GM21737 (cell line): ENCODE results near the gene TBC1D1.
A peak's percentile ranks its signal among the peaks of the same experiment; 100 is the strongest.
"Not testable (repeated sequence)": the region's sequence is repeated elsewhere in the genome, so short reads cannot be mapped to it uniquely, and the experiment has no call there.

Source experiments
- ATAC-seq: cut with Tn5 transposase; IDR thresholded peaks from one replicate; pipeline ENCODE4 v1.9.1; 2021; ENCODE audit warnings: mild to moderate bottlenecking, moderate library complexity; ENCODE audit not compliant: unreplicated experiment

The TBC1D1 gene

DNA sequence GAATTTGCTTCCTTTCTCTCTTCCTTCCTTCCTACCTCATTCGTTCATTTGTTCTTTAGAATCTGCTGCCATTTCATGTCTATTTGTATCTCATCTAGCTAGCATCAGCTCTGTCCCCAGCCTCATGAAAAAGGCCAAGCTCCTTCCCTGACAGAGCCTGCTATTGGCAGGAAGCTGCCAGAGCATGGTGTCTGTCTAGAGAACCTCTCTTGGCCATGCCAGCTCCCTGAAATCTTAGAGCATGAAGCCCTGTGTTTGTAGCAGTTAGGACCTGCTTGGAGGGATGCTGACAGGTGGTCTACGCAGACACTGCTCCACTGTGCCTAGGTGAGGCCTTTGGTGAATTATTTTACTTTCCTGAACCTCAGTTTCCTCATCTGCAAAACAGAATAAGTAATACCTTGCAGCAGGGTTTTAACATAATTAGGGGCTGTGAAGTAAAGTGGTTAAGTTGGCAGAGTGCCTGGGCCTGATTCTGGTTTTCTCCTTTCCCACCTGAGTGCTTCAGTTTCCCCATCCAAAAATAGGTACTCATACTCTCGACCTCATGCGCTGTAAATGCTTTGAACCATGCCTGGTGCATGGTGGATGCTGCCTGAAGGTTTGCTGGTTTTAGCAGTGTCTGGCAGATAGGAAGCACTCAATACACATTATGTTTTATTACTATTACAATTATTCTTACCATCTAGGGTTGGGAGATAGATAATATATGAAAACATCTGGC lies 74.0 kb downstream of the TBC1D1 start:
- ATAC-seq, result no peak

DNA sequence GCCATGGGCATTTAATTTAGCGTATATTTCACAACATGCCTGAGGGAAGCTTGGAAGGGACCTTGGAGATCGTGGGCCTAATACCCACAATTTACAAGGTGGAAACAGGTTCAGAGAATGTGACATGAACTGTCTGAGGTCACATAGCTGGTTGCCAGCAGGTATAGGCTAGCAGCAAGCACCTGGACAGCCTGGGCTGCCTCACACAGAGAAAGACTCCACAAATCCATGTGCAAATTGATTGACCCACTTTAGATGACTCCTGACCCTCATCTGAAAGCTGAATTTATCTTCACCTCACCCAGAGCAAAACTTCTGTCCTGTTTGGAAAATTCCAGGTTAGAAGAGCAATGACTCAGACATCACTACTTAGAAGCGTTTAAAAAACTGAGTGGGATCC lies 75.2 kb downstream of the TBC1D1 start:
- ATAC-seq, result no peak

DNA sequence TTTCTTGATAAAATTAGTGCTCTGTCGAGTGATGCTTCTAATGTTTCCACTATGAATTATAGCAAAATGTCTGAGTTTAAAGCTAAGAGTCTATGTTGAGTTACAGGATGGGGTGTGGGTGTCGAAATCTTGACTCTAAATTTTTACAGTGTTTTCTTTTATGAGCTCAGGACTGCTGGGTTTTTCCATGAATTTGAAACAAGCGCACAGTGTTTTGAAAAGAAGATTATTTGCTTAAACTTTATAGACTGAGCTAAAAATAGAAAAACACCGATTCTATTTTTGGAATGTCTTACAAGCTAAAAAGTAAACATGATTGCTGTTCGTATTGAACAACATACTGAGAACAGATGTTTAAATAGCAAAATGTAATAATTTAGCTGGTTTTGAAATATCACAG lies 76.9 kb downstream of the TBC1D1 start:
- no peak for ATAC-seq

DNA sequence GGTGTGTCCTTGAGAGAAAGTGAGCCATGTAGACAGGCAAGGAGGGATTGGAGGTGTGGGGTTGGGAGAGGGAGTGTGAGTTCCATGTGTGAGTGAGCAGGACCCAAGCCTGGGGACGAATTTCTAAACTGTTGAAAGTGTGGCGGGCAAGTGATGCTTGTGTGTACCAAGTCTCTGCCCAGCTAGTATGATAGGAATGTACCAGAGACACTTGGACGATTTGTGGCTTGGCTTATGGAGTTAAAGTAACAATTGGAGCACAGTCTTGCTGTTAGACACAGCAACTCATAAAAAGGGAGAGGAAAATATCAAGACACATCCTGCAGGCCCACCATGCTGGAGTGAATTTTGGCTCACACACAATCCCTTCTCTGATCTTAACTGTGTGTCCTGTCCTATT lies 77.9 kb downstream of the TBC1D1 start:
- ATAC-seq, result no peak

DNA sequence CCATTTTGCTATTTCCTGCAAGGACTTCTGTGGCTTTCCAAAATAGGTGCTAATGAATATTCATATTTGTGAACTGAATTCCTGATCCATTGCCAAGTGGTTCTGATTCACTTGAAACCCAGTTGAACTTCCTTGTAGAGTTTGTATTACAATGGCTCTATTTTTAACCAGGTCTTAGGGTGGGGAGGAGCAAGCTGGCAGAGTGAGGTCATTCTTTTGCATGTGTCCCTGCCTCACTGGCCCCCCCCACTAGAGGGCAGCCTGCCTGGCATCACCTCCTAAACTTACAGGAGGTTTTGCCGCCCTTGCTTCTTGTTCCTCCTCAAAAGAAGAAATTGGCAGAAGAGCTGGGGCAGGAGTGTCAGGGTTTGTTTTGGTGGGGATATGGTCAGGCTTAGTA lies 79.8 kb downstream of the TBC1D1 start:
- no peak for ATAC-seq

DNA sequence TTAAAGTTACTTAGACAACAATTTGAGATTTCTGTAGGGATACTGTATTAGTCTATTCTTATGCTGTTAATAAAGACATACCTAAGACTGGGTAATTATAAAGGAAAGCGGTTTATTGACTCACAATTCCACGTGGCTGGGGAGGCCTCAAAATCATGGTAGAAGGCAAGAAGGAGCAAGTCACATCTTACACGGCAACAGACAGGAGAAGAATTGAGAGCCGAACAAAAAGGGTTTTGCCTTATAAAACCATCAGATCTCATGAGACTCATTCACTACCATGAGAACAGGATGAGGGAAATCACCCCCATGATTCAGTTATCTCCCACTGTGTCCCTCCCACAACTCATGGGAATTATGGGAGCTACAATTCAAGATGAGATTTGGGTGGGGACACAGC lies 80.3 kb downstream of the TBC1D1 start:
- ATAC-seq, result no peak

DNA sequence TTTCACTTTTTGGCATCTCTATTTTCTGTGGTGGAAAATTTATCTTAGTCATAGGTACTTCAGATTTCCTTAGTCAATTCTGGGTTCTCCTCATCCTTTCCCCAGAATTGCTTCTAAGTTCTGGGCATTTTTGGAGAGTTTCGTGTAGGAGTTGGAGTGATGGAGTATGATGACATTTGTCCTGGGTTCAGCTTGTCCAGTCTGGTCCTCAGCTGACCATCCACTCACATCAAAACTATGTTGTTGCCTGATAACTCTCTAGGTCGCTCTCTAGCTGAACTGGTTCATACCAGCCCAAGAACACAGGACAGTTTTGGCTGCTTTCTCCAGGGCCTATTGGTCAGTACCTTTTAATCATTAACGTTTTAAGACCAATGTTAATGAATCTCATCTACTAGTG lies 82.6 kb downstream of the TBC1D1 start:
- no peak for ATAC-seq

DNA sequence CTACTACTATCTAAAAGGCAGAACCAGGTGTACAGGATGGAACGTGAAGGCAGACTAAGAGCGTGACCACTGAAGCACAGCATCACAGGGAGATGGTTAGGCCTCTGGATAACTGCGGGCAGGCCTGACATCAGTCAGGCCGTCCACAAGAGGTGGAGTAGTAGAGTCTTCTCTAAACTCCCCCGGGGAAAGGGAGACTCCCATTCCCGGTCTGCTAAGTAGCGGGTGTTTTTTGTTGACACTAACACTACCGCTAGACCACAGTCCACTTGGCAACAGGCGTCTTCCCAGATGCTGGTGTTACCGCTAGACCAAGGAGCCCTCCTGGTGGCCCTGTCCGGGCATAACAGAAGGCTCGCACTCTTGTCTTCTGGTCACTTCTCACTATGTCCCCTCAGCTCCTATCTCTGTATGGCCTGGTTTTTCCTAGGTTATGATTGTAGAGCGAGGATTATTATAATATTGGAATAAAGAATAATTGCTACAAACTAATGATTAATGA lies 84.5 kb downstream of the TBC1D1 start:
- not testable (repeated sequence) for ATAC-seq

DNA sequence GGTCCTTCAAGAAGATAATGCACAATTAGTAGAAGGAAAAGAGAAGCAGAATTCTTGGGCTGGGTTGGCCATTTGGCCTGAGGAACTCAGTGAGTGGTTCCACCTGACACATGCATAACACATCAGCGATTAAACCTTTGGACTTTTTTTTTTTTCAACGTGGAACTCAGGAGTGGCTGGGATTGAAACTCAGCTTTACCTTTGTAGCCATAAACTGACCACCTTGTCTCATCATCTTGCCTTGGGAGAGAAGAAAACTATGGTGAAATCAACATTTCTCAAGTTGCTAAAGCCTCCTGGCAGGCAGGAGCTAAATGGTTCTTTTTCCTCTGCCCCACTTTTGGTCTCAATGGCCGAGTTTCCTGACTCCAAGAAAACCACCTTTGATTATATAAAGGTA lies 85.6 kb downstream of the TBC1D1 start:
- ATAC-seq, result no peak

DNA sequence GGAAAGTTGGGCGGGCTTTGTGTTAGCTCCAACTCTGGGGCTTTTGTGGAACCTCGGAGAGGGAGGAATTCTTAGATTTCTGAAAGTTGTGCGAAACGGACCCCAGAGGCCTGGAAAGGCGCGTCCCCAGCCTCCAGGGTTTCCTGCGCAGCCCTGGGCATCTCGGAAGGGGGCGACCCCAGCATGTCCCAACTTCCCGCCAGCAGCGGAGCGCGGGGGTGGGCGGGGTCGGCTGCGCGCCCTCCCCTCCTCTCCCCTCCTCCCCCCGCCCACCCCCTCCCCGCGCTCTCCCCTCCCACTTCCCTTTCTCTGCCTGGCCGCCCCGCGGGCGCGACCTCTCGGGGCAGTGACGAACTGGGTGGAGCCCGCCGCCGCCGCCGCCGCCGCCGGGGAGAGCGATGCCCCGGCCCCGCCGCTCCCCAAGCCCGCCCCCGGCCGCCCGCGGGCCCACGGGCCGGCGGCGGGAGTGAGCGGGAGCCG lies 86.1 kb downstream of the TBC1D1 start:
- peak; percentile 81 for ATAC-seq

DNA sequence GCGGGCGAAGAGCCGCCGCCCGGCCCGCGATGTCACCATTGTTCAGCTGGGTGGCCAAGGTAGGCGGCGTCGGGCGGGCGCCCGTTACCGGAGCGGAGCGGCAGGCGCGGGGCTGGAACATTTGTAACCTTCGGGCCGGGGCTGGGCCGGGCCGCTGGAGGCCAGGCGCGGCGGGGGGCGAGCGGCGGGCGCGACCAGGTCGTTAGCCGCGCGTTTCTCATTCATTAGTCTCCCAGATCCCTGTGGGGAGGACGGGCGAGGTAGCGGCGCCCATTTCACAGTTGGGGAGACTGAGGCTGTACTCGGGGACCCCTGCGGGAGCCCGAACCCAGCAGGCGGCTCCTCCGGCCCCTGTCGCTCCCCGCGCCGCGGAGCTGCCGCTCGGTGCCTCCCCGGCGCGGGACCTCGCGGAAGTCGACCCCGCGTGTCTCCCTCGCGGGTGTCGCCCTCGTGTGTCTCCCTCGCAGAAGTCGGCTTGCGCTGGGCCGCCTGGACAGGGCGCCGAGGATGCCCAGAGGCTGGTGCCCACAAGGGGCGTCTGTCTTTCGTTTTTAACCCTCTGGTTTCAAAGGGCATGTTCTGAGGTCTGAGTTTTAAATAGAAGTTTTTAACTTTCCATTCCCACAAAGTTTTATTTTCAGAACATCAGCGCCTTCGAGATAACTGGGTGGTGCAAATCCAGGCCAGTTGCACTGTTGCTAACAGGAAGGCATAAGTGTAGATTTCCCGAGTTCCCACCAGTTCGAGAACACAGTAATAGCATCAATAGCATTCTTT lies 86.8 kb downstream of the TBC1D1 start:
- ATAC-seq, result peak; percentile 58

DNA sequence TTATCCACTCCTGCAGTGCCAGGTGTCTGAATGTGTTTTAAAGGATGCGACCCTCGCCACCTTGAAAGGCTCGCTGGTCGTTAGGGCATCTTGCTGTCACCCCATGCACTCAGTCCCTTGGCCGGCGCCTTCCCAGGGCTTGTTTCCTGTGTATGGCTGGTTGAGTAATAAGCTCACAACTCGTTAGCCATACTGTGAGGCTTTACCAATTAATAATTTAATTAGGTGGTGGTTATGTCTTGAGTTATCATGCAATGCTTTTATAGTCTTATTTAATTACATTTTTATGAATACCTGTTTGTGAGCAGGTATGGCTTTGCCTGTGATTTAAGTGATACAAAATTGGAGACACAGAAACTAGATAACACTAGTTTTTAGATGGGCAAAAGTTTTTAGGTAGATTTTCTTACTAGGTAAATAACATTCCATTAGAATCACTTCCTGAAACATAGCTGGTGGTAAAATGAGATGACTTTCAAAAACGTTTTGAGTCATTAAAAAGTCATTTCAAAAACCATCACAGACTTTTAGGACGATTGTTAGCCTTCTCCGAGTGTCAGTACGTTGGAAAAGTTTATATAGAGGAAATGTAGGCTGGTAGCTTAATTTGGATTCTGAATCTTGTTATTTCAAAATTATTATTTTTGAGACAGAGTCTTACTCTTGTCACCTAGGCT lies 87.5 kb downstream of the TBC1D1 start:
- ATAC-seq, result peak; percentile 32

DNA sequence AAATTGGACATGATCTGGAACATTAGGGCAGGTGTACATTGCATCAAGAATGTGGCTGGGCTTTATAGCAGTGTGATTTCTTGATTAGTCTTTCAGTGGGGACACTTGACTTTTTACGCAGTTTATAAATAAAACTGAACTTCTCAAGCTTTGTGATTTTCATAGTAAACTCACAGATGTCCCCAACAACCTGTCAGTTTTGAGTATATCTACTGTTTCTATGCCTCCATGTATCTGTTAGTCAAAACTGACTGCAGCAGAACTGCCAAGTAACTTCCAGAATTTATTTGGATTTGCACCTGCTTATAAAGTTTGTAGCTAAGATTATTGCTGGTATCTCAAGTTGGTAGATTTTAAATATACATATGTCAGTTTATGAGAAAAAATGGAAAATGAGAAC lies 89.4 kb downstream of the TBC1D1 start:
- ATAC-seq, result no peak

DNA sequence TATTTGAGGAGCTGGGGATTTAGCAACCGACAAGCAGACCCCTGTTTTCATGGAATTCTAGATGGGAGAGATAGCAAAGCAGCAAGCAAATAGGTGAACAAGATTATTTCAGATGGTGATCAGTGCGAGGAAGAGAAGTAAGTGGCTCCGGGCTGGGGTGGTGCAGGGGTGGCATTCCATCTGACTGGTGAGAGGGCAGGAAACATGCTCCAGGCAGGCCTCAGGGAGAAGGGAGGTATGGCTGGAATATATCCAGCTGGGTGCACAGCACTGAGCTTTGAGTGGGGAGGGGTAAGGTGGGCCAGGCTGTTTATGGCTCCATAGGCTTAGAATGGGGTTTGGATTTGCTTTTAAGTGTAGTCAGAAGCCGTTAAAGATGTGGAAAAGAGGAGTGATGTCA lies 90.5 kb downstream of the TBC1D1 start:
- ATAC-seq, result no peak

DNA sequence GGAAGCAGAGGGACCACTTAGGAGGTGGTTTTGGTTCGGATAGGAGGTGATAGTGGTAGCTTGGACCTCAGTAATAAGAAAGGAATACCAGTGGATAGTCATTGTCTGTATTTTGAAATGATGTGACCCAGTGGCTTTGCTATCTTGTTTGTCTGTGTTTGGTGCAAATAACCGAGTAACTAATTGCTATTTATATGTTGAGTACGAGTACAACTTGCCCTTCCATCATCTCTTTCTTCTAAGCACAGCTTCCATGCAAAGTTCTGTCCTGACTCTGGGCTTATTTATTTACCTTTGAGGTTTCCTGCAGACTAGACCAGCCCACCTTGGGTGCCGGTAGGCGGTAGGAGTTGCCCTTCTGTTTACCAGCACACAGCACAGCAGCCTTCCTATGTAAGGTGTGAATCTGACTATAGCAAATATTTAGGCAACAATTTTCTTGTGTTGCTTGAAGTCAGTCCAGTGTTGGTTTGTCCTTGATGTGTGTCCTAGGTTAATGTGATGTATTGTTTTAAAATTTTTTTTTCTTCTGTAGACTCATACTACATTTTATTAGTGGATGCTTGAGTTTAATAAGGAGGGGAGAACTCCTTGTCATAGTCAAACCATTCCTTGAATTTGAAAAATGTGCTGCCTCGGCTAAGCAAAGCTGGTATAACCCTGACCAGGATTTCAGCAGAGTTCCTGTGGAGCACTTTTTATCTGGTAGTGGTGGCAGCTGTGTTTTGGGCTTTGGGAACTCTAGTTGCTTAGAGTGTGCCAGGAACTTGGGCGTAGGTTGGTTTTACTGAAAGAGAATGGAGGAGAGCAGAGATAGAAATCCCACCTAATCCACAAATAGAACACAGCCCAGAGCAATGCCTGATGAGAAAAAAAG lies 91.2 kb downstream of the TBC1D1 start:
- ATAC-seq, result no peak

DNA sequence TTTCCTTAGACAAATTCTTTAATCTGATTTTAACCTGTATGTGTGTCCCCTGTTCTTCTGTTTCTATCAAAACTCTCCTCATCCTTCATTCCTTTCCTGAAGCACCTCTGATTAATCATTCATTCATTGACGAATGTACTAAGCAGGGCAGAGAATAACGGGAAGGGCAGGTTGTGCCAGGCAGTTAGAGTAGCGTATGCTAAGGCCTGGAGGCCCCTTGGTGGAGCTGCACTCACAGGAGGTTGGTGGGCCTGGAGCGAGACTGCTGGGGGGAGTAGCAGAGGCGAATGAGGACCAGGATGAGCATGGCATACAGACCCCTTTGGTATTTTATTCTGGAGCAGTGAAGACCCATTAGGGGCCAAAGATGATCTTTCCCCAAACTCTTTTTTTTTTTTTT lies 91.9 kb downstream of the TBC1D1 start:
- ATAC-seq, result no peak

DNA sequence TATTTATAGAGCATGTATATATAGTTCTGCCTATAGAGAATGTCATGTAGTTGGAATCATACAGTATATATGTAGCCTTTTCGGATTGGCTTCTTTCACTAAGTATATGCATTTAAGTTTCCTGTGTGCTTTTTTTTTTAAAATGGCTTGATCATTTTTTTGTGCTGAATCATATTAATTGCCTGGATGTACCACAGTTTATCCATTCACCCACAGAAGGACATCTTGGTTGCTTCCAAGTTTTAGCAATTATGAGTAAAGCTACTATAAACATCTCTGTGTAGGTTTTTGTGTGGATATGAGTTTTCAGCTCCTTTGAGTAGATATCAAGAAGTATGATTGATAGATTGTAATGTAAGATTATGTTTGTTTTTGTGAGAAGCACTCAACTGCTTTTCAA lies 93.1 kb downstream of the TBC1D1 start:
- no peak for ATAC-seq

DNA sequence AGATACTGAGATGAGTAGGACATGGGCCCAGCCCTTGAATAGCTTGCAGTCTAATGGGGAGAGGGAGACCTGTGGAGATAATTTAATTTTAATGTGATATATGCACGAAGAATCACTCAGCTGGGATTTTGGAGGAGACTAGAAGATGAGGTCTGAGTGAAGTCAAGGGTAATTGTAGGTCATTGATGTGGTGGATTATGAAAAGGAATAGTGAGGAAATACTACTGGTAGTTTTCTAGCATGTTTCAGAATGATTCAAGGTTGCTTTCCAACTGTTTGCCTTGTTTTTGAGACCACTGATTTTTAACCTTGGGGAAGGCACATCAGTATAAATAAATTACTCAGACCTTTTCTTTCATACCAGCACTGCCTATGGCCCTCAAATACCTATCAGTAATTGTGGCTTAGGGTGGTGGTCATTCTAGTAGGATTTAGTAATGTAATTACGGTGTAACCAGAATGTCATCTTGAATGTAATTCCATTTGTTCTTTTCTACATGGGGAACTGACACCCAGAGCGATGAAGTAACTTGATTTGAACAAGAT lies 94.9 kb downstream of the TBC1D1 start:
- no peak for ATAC-seq

DNA sequence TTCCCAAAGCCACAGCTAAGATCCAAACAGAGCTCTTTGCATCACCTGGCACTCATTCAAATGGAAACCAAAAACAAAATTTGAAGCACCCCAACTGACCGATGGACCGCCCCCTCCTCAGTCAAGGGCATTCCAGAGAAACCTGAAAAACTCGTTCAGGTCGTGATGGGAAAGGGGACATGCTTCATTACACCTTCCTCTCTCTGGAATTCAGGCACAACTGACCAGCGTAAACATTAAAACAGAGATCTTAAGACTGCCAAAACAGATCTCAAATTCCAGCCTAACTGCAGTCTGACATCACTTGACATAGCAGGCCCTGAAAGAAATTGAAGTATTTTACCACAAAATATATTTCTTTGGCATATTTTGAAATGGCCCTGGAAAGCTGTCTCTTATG lies 97.8 kb downstream of the TBC1D1 start:
- no peak for ATAC-seq
